GM18907 (cell line): ENCODE data around the gene CCR3.
"Not testable (repeated sequence)": the region's sequence is repeated elsewhere in the genome, so short reads cannot be mapped to it uniquely, and the experiment has no call there.

ENCODE experiments used
- ATAC-seq: cut with Tn5 transposase; IDR thresholded peaks from one replicate; pipeline ENCODE4 v1.9.1; 2021; ENCODE audit warnings: mild to moderate bottlenecking, moderate library complexity; ENCODE audit not compliant: unreplicated experiment

CCR3 gene

DNA sequence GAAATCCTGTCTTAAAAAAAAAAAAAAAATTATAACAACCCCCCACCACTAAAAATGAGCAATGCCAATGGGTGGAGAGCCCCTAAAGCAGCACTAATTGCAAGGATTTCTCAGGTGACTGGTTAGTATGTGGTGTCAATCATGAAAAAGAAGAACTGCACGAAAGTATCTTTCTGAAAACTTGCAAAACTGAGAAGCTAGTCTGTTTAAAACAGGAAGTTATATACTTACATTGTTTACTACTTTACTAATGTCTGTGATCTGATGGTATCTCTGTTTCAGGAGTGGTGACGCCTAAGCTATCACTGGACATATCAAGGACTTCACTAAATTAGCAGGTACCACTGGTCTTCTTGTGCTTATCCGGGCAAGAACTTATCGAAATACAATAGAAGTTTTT, at the start of gene CCR3:
CCR3 (plus strand) TSS at position 341 of the 400 bp plus-strand sequence. CDS start 22,699 bp downstream, outside the sequence.
- no peak for ATAC-seq

GRCh38 chr3:46192939-46193338, 49.3 kb upstream of the CCR3 start:
- ATAC-seq, result no peak

GRCh38 chr3:46193436-46193835, 48.8 kb upstream of the CCR3 start:
- no peak for ATAC-seq

DNA sequence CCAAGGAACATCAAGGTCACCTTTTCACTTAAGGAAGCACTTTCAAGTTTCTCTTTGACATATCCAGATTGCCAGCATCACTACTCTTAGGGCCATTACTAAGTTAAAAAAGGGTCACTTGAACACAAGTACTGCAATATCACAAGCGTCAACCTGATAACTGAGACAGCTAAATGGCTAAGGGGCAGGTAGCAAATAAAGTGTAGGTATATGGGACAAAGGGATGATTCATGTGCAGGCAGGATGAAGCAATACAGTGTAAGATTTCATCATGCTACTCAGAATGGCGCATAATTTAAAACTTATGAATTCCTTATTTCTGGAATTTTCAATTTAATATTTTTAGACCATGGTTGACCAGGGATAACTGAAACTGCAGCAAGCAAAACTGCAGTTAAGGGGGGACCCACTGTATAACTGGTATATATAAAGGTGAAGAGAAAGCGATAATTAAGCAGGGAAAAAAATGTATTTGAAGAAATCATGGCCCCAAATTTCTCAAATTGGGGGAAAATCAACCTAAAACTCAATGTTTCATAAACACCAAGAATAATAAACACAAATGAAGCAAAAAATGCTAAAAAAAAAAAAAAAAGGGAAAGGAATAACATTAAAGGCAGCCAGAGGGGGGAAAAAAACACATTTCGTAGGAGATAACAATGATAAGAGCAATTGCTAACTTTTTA, 47.2 kb upstream of the CCR3 start:
- ATAC-seq, result no peak

- no peak for ATAC-seq
Observed at GRCh38 chr3:46196261-46196957, 45.9 kb upstream of the CCR3 start.

DNA sequence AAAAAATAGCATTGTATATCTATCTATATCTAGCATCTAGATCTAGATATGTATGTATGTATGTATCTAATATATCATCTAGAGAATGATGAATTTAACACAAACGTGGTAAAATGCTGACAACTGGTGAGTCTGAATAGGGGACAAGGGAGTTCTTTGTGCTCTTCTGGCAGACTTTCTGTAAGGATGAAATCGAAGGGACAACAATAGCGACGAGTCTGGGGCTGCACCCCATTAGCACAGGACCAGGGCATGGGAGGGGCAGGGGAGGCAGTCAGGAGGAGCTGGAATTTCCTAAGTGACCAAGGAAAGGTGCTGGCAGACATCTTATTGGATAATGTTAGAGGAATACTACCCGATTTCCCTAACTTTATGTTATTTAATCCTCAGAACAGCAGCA, 42.0 kb upstream of the CCR3 start:
- ATAC-seq, result no peak

DNA sequence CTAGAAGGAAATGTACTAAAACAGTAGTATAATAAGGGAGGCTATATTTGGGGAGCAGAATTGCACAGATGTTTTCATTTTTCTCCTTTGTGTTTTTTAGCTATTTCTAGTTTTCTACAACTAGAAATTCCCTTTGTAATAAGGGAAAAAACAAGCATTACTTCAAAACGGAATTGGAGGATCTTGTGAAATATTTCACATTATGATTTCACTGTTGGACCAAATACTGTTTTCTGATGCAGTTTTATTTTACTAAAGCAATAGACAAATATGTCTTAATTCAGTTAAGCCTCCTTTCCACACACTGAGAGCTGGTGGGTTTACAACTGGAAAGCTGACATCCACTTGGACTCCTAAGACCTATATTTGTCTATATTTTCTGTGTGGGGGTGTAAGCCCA, 41.5 kb upstream of the CCR3 start:
- ATAC-seq, result no peak

- ATAC-seq, result no peak
Observed at GRCh38 chr3:46202535-46202934, 39.7 kb upstream of the CCR3 start.

GRCh38 chr3:46203681-46204080, 38.6 kb upstream of the CCR3 start:
- ATAC-seq, result no peak

DNA sequence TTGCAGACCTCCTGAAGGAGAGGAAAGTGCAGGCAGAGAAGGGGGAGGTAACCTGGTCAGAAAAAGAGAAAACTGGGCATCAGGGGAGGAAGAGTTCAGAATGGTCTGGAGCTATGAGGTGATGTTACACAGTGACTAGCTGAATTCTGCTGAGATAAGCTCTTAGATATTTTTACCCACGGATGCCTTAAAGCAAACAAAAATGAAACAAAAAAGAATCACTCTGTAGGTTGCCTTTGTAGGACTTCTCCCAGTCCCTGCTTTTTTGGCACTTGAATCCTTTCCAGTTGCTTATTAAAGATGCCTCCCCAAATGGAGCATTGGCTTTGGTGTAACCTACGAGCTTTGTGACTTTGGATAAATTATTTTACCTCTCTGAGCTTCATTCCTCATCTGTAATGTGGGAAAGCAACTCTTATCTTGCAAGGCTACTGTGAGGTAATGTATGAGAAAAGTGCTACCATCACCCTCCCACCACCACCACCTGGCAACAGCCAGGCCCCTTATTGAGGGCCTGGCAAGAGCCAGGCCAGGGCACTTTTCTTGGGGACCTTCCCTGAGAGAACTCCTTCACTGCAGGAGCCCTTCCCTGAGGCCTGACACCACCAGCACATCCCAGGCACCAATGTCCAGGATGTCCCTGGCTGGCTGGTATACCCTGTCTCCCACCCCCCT, 36.8 kb upstream of the CCR3 start:
- ATAC-seq, result no peak

DNA sequence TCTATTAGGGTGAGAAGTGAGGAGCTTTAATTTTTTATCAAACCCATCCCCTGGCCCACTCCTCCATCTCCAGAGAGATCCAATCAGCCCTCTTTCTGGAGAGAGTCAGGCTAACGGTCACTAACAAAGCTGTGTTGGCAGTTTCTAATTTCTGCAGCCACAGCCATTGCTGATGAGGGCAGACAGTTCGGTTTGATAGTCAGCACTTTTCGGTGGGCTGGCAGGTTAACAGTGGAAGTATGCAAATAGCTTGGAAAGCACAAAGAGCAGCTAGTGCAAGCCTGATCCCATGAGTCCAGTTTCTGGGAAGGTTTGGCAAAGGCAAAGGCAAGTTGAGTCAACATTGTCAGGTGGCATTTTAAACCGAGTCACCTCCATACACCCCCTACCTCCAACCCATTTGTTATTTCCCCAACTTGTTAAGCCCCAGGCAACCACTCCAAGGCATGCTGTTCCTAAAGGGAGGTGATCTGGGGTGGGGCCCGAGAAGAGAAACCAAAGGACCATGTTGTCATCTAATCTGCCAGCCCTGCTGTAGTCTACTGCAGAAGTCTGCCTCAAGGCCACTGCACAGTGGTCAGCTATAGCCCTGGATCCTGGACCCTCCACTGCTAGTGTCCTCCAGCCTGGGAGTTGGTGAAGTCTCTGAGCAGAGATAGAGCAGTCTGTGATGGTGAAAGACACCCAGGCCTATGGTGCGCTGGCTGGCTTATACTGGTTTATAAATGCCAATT, 35.8 kb upstream of the CCR3 start:
- no peak for ATAC-seq

DNA sequence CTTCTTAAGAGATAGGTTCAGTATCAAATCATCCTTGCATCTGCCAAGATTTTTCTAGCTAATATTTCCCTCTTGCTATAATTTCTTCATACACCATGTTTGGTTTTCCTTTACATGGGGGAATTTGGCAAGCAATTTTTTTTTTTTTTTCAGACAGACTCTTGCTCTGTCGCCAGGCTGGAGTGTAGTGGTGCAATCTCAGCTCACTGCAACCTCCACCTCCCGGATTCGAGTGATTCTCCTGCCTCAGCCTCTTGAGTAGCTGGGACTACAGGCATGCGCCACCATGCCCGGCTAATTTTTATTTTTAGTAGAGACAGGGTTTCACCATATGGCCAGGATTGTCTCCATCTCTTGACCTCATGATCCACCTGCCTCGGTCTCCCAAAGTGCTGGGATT, 34.7 kb upstream of the CCR3 start:
- ATAC-seq, result not testable (repeated sequence)

GRCh38 chr3:46208167-46208704, 34.0 kb upstream of the CCR3 start, which contains the start of gene CCR1:
CCR1 (minus strand) TSS chr3:46208313; CDS start chr3:46204313, 4,000 bp downstream.
- ATAC-seq, result peak; percentile 67

DNA sequence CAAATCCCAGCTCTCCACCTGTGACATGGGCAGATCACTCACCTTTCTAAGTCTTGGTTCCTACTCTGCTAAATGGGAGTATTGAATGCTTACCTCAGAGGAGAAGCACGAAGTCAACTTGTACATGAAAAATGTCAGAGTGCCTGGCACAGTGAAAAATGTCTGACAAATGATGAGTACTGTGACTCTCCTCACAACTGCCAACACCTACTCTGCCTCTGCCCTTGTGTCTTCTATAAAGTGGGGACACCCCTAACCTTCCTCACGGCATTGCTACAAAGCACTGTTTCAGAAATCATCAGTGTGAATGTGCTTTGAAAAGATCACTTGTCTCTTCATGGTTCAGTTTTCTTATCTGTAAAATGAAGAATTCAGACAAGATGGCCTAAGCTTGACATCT, 33.2 kb upstream of the CCR3 start:
- ATAC-seq, result no peak

GRCh38 chr3:46209746-46210470, 32.4 kb upstream of the CCR3 start:
- ATAC-seq, result no peak

DNA sequence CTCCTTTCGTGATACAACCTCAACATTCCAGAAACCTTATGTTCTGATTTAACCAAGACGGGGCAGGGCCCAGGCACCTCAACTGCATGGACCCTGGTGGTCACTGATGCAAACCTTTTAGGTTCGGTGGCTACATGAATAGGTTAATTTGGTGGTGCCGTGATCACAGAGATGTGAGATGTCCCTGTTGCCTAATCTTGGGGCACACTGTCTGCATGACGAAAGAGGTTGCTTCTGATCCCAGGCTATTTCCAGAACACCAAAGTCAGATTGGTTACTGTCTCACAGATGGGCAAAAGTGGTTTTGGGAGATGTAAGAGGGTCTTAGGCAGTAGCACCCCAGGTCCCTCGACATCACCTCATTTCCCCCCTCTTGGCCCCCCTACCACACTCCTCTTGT, 30.2 kb upstream of the CCR3 start:
- no peak for ATAC-seq

GRCh38 chr3:46213201-46213600, 29.1 kb upstream of the CCR3 start:
- ATAC-seq, result no peak

GRCh38 chr3:46214751-46215352, 27.4 kb upstream of the CCR3 start:
- ATAC-seq, result no peak

- no peak for ATAC-seq
Observed at GRCh38 chr3:46215810-46216414, 26.3 kb upstream of the CCR3 start.
